ENCODE measurements around the gene WDR36. TPM values are rescaled to one million over a fixed set of nuclear protein-coding genes. Genes with fewer than 3 reads are reported as not detected.

The WDR36 gene
- total RNA-seq, 4 donors from 2014 or later, result 13.4 to 16.5 (median 14.7) TPM

DNA sequence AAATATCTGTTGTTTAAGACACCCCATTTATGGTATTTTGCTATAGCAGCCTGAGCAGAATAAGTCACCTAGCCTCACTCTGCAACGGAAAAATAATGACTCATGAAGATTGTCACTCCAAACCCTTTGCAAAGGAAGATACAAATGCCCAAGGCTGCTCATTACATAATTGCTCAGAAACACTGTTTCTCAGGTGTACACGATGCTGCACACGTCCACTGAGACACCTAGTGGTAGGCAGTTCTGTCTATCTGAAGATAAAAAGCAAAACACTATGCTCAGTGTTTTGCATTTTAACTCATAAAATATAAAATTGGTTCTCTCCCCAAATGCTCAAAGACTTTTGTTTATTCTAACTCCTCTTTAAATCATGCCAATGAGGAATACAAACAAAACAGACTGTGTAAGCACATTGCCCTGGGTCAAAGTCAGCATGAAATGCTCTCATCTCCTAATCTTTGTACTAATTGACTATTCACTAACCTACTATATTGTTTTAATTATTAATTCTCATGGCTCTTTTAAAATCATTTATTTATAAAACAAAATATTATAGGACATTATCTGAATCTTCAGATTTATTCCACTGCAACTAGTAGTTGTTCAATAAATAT is 28.3 kb upstream of the WDR36 start:
- H3K4me3 ChIP-seq, result no peak overlapping the region
- TF ChIP-seq CTCF (IDR thresholded peaks at IDR 0.05) (peak in 4 of 6 experiments; percentile 26 to 67 (median 66)), POLR2A (IDR thresholded peaks at IDR 0.05) (no peak)
- no peaks in the 10 kb centered on the region for H3K36me3 ChIP-seq
- no peaks in the 10 kb centered on the region for H3K9me3 ChIP-seq
- H3K27ac ChIP-seq, result no peak overlapping the region
- no peaks in the 10 kb centered on the region for H3K27me3 ChIP-seq
- no peaks in the 10 kb centered on the region for H3K4me1 ChIP-seq
- DNase-seq, result no peak

DNA sequence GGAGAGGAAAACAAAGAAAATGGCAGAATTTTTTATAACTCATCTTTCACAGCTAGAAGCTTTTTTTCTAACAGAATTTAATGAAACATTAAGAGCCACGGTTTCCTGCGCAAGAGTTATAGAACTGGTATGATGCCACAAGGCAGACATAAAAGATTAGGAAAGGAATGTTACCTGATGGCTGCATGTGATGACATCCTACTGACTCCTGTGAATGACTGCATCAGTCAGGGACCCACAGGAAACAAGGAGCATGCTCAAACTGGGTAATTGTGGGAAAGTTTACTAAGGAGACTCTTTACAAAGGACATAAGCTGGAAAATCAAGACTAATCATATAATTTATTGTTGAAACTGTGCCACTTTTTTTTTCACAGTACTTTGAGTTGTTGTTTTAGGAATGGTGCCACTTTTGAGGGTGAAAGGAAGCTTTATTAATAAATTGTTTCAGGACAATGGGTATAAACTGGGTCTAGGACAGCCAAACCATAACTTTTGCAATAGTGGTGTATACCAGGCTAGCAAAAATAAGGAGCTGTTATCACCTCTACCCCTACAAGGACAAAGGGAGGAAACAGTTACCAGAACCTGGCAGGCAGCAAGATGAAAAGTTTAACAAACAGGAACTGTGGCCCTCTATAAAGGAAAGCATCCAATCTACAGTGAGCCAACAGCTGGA is 25.7 kb upstream of the WDR36 start:
- TF ChIP-seq CTCF (IDR thresholded peaks at IDR 0.05) (no peak), POLR2A (IDR thresholded peaks at IDR 0.05) (no peak)
- Histone ChIP-seq H3K4me1 (no peaks in the 10 kb centered on the region), H3K4me3 (no peak overlapping the region), H3K27ac (no peak overlapping the region), H3K36me3 (no peaks in the 10 kb centered on the region), H3K9me3 (no peaks in the 10 kb centered on the region), H3K27me3 (no peaks in the 10 kb centered on the region)
- no peak for DNase-seq

DNA sequence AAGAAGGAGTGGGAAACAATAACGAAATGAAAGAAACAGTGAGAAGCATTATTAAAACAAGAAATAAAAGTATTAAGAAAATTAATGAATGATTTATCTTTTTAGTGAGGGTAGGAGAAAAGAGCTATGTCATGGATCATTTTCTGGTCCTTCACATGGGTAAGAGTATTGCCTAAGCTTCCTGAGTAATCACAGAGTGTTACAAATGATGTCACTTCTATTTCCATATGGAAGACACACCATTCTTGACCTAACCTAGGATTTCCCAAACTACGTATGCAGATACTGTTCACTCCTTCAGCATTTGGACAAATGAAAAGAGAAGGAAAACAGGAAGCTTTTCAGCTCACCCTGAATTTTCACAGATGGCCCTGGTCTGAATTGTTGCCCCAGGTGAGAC is 23.9 kb upstream of the WDR36 start:
- TF ChIP-seq POLR2A (IDR thresholded peaks at IDR 0.05) (no peak), CTCF (IDR thresholded peaks at IDR 0.05) (no peak)
- Histone ChIP-seq H3K9me3 (no peaks in the 10 kb centered on the region), H3K4me3 (no peak overlapping the region), H3K27me3 (no peaks in the 10 kb centered on the region), H3K4me1 (peaks cover 0 to 7% (median 0%) of the 10 kb centered on the region in 4 donors), H3K36me3 (no peaks in the 10 kb centered on the region), H3K27ac (no peak overlapping the region)
- DNase-seq, result no peak

- TF ChIP-seq POLR2A (IDR thresholded peaks at IDR 0.05) (no peak), CTCF (IDR thresholded peaks at IDR 0.05) (no peak)
- no peaks in the 10 kb centered on the region for H3K9me3 ChIP-seq
- H3K27me3 ChIP-seq, result no peaks in the 10 kb centered on the region
These were observed 22.3 kb upstream of the WDR36 start for GRCh38 chr5:111069839-111070238.

DNA sequence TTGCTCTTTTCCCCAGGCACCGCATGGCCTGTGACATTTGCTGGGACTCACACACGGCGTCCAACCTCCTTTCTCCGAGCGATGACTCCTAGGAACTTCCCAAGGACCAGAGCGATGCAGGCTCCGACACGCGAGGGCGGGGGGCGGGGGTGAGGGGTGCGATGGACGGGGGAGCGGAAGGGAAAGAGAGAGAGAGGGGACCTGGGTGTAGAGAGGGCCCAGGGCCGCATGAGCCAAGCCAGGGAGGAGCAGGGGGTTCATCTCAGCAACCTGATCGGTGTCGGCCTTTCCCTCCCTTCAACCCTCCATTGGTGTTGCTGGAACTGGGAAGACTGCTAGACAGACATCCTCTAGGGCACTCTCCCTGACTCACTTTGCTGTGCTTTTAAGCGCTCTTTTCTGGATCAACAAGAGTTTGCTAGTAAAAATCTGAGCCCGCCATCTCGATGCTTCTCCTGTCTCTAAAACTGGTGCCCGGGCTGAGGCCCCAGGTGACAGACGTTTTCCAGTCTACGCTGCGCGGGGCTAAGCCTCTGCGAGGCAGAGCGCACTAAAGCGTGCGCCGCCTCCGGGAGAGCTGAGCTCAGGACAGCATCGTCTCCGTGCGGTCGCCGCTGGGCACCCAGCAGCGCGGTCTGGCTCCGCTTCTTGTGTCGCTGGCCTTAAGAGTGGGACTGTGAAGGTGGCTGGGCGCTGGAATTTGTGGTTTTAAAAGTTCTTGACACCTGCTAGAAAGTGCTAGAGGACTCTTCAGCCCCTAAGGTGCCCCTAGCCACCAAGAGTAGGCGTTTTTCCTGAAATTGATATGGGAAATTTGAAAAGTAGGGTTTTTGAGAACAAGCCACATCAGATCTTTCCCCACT is 21.6 kb upstream of the WDR36 start:
- Histone ChIP-seq H3K27ac (no peak overlapping the region), H3K36me3 (no peaks in the 10 kb centered on the region), H3K27me3 (no peaks in the 10 kb centered on the region), H3K9me3 (no peaks in the 10 kb centered on the region), H3K4me1 (peaks cover 0 to 7% (median 2%) of the 10 kb centered on the region in 4 donors), H3K4me3 (no peak overlapping the region)
- peak in 1 of 3 donors; percentile 53 for DNase-seq
- TF ChIP-seq POLR2A (IDR thresholded peaks at IDR 0.05) (no peak), CTCF (IDR thresholded peaks at IDR 0.05) (no peak)

More at GRCh38 chr5:111069839-111070238, 22.3 kb upstream of the WDR36 start:
- Histone ChIP-seq H3K27ac (no peak overlapping the region), H3K36me3 (no peaks in the 10 kb centered on the region), H3K4me3 (no peak overlapping the region), H3K4me1 (peaks cover 0 to 7% (median 2%) of the 10 kb centered on the region in 4 donors)
- no peak for DNase-seq
